Transverse colon (tissue), 4 donors: Measurements from ENCODE around the gene BCL11B. TPM values are rescaled to one million over a fixed set of nuclear protein-coding genes. Genes with fewer than 3 reads are reported as not detected.
A peak's percentile ranks its signal among the peaks of the same experiment; 100 is the strongest.

ENCODE experiments used
- DNase-seq: peaks from one replicate; pipeline ENCODE4 v3.0.0-alpha.2; 2019
- H3K27ac ChIP-seq, 4 donors: fragments of 200-600 bp; sonication (generic); 2 replicates each; pipeline ENCODE4 v1.5.1; 2016 to 2018; ENCODE audit warnings: inconsistent platforms in 4 of 4
- H3K27me3 ChIP-seq: fragments of 200-600 bp; sonication (generic); 2 replicates; pipeline ENCODE4 v1.5.1; 2017; ENCODE audit warnings: inconsistent platforms
- H3K36me3 ChIP-seq, 4 donors: fragments of 200-600 bp; sonication (generic); 2 replicates each; pipeline ENCODE4 v1.5.1; 2017 to 2019; ENCODE audit warnings: inconsistent platforms in 4 of 4
- H3K4me1 ChIP-seq, 4 donors: fragments of 200-600 bp; sonication (generic); 2 replicates each; pipeline ENCODE4 v1.5.1; 2017 to 2020; ENCODE audit warnings: inconsistent platforms in 4 of 4
- H3K4me3 ChIP-seq, 4 donors: fragments of 200-600 bp; sonication (generic); 1 replicate in 1 of 4; 2 replicates in 3 of 4; pipeline versions ENCODE4 v1.5.1 to v1.6.1; 2017 to 2019; ENCODE audit warnings: inconsistent platforms in 4 of 4
- H3K9me3 ChIP-seq, 2 donors: fragments of 200-600 bp; sonication (generic); 2 replicates each; pipeline ENCODE4 v1.5.1; 2017 to 2019; ENCODE audit warnings: inconsistent platforms in 2 of 2
- CTCF ChIP-seq, 5 experiments: fragments of 200-600 bp in 3 of 5; fragments of 450-650 bp in 2 of 5; sonication (generic) in 3 of 5; IDR thresholded peaks; 1 replicate in 2 of 5; 2 replicates in 3 of 5; pipeline ENCODE4 v1.5.1; 2016 to 2017; ENCODE audit warnings: antibody characterized with exemption in 5 of 5, inconsistent platforms in 3 of 5, mild to moderate bottlenecking in 2 of 5, moderate library complexity in 1 of 5
- EP300 ChIP-seq: sonication (generic); formaldehyde crosslinking; IDR thresholded peaks from one replicate; pipeline ENCODE4 v1.6.1; 2017; ENCODE audit warnings: antibody characterized with exemption, low read depth
- POLR2A ChIP-seq: fragments of 450-650 bp; IDR thresholded peaks from one replicate; pipeline ENCODE4 v1.6.1; 2016; ENCODE audit warnings: antibody characterized with exemption, mild to moderate bottlenecking, moderate library complexity
- POLR2AphosphoS5 ChIP-seq, 3 donors: sonication (generic); formaldehyde crosslinking; IDR thresholded peaks; one replicate each; pipeline ENCODE4 v1.6.1; 2016; ENCODE audit warnings: antibody characterized with exemption in 3 of 3
- WGBS, 2 donors: methylation state at CpG; one replicate each; pipeline ENCODE4 v1.1.5; 2018; ENCODE audit warnings: low coverage in 1 of 2; 5-methylcytosine and 5-hydroxymethylcytosine counted together
- in situ Hi-C, 4 donors: fragments of 200-750 bp; cut with MboI; loops; one replicate each; pipeline versions ENCODE4 v1.15.0 to v1.15.1; 2017; ENCODE audit warnings: low sequenced_read_pairs in 3 of 4, low pct_ligation_motif_present in 1 of 4, low pct_unique_long_range_greater_than_20kb in 1 of 4
- intact Hi-C: fragments of 100-400 bp; cut with DNase I; formaldehyde crosslinking; loops from one replicate; pipeline ENCODE4 v1.15.1; 2023; ENCODE audit warnings: low total_unique reads
- total RNA-seq, 4 donors: library from RNA; depleted of rRNA; stranded (reverse); fragments of >200 nt; gene quantifications; one replicate each; pipeline ENCODE4 v1.1.0, GENCODE V29; 2016

BCL11B gene
- total RNA-seq, 4 donors from 2014 or later = 0.37 to 4.8 (median 3.7) TPM

- in situ Hi-C loops = no loop called here
- 98% methylated on average over 7 of the region's 7 CpGs; no CpG with 5 or more reads in 1 of the 2 donors for WGBS, 2 donors
- no peaks in the 10 kb centered on the region for H3K9me3 ChIP-seq
- no peak overlapping the region for H3K4me3 ChIP-seq
- H3K27me3 ChIP-seq = no peaks in the 10 kb centered on the region
- no peak for TF ChIP-seq EP300
- TF ChIP-seq CTCF (IDR thresholded peaks at IDR 0.05) = no peak
- no peak for TF ChIP-seq POLR2AphosphoS5 (IDR thresholded peaks at IDR 0.05)
- no peak for TF ChIP-seq POLR2A
- H3K4me1 ChIP-seq = peaks cover 0 to 12% (median 8%) of the 10 kb centered on the region in 4 donors
- H3K27ac ChIP-seq = no peak overlapping the region
- no peak for DNase-seq
- H3K36me3 ChIP-seq = no peaks in the 10 kb centered on the region
- intact Hi-C loops = no loop called here
These were observed 77.9 kb downstream of the BCL11B start for GRCh38 chr14:99194136-99194535.

- TF ChIP-seq POLR2A (no peak), CTCF (IDR thresholded peaks at IDR 0.05) (no peak), POLR2AphosphoS5 (IDR thresholded peaks at IDR 0.05) (no peak), EP300 (no peak)
- in situ Hi-C loops (no loop called here), intact Hi-C loops (no loop called here)
- Histone ChIP-seq H3K27ac (peak overlapping the region in 1 of 4 donors; percentile 28), H3K9me3 (no peaks in the 10 kb centered on the region), H3K36me3 (no peaks in the 10 kb centered on the region), H3K27me3 (no peaks in the 10 kb centered on the region), H3K4me3 (no peak overlapping the region), H3K4me1 (peaks cover 0 to 12% (median 8%) of the 10 kb centered on the region in 4 donors)
- 64 to 85% methylated on average over 5 to 6 of the region's 6 CpGs for WGBS, 2 donors
- no peak for DNase-seq
These were observed 79.2 kb downstream of the BCL11B start for GRCh38 chr14:99192830-99193229.

GRCh38 chr14:99192028-99192621 lies 79.9 kb downstream of the BCL11B start:
- in situ Hi-C loops (no loop called here), intact Hi-C loops (no loop called here)
- peak overlapping the region; percentile 18 to 46 (median 29) for H3K4me3 ChIP-seq
- no peaks in the 10 kb centered on the region for H3K27me3 ChIP-seq
- H3K36me3 ChIP-seq = no peaks in the 10 kb centered on the region
- no peaks in the 10 kb centered on the region for H3K9me3 ChIP-seq
- DNase-seq = peak; percentile 52
- 22 to 49% methylated on average over 12 to 26 of the region's 26 CpGs for WGBS, 2 donors
- H3K4me1 ChIP-seq = peaks cover 0 to 12% (median 8%) of the 10 kb centered on the region in 4 donors
- H3K27ac ChIP-seq = peak overlapping the region; percentile 28 to 49 (median 48)
- TF ChIP-seq CTCF (IDR thresholded peaks at IDR 0.05) = no peak
- peak in 1 of 3 donors; percentile 35 for TF ChIP-seq POLR2AphosphoS5 (IDR thresholded peaks at IDR 0.05)

- peak overlapping the region; percentile 28 to 49 (median 48) for H3K27ac ChIP-seq
- H3K4me3 ChIP-seq = peak overlapping the region in 3 of 4 donors; percentile 18 to 46 (median 35)
- no peaks in the 10 kb centered on the region for H3K27me3 ChIP-seq
- intact Hi-C loops (no loop called here), in situ Hi-C loops (no loop called here)
- no peak for DNase-seq
- no peaks in the 10 kb centered on the region for H3K36me3 ChIP-seq
- WGBS, 2 donors = 18 to 38% methylated on average over 2 to 10 of the region's 10 CpGs
- peaks cover 0 to 12% (median 8%) of the 10 kb centered on the region in 4 donors for H3K4me1 ChIP-seq
- H3K9me3 ChIP-seq = no peaks in the 10 kb centered on the region
- TF ChIP-seq EP300 = no peak
- TF ChIP-seq CTCF (IDR thresholded peaks at IDR 0.05) = no peak
- no peak for TF ChIP-seq POLR2AphosphoS5 (IDR thresholded peaks at IDR 0.05)
- TF ChIP-seq POLR2A = no peak
These were observed 80.5 kb downstream of the BCL11B start for GRCh38 chr14:99191395-99192027.
